IPS-15b (cell line): ENCODE data around the gene TAF5L.

Experiments
- H3K27me3 ChIP-seq: one replicate; pipeline ENCODE4 v1.6.1; 2013; ENCODE audit warnings: low read length; ENCODE audit not compliant: control insufficient read depth, insufficient read depth
- H3K36me3 ChIP-seq: one replicate; pipeline ENCODE4 v1.6.1; 2013; ENCODE audit warnings: low read length; ENCODE audit not compliant: control insufficient read depth, insufficient read depth
- H3K4me1 ChIP-seq: one replicate; pipeline ENCODE4 v1.6.1; 2013; ENCODE audit warnings: mild to moderate bottlenecking, low read length; ENCODE audit not compliant: control insufficient read depth, insufficient read depth
- H3K4me3 ChIP-seq: one replicate; pipeline ENCODE4 v1.5.1; 2013; ENCODE audit warnings: low read depth, low read length
- H3K9ac ChIP-seq: one replicate; pipeline ENCODE4 v1.6.1; 2013; ENCODE audit warnings: low read depth, mild to moderate bottlenecking, low read length
- H3K9me3 ChIP-seq: one replicate; pipeline ENCODE4 v1.6.1; 2013; ENCODE audit warnings: mild to moderate bottlenecking, low read length; ENCODE audit not compliant: control insufficient read depth, insufficient read depth

The TAF5L gene

GRCh38 chr1:229657993-229658755 lies 32.3 kb upstream of the TAF5L start:
- no peak overlapping the region for H3K4me3 ChIP-seq
- H3K4me1 ChIP-seq: no peaks in the 10 kb centered on the region
- H3K27me3 ChIP-seq: no peaks in the 10 kb centered on the region
- H3K9ac ChIP-seq: no peak overlapping the region
- no peaks in the 10 kb centered on the region for H3K36me3 ChIP-seq
- H3K9me3 ChIP-seq: no peaks in the 10 kb centered on the region

DNA sequence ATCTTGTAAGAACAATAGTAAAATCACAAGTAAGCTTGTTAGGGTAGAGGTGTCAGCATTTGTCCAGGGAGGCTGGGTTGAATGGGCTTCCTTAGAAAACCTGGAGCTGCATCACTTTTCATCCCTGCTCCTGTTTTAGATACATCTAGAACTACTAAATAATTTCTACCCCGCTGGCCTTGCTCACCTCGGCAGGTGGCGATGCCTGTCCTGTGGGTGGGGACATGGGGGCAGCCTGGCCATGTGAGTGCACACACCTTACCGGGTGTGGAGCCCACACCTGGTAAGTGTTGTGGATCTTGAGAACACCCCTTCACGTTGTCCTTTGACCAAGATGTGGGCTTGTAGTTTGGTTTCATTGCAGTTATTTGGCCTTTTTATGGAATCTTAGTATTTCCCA lies 29.9 kb upstream of the TAF5L start:
- H3K36me3 ChIP-seq: peaks cover 6% of the 10 kb centered on the region
- no peaks in the 10 kb centered on the region for H3K4me1 ChIP-seq
- no peak overlapping the region for H3K4me3 ChIP-seq
- H3K9me3 ChIP-seq: no peaks in the 10 kb centered on the region
- no peak overlapping the region for H3K9ac ChIP-seq
- H3K27me3 ChIP-seq: no peaks in the 10 kb centered on the region

DNA sequence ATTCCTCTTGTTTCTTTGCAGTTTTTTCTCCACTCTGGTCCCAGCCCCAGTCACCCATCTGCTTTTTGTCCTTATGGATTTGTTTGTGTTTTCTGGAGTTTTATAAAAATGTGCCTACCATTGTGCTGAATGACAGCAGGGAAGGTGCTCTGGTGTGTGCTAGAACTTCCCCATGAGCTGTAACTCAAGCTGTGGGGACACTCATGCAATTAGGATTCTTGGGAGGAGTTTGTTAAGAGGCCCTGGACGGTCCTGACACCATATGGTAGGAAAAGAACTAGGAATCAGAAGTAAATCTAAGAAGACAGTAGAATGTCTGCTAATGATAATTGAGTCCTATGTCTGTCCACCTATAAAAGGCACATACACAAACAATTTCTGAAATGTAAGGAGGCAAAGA lies 27.5 kb upstream of the TAF5L start:
- peaks cover 6% of the 10 kb centered on the region for H3K36me3 ChIP-seq
- no peak overlapping the region for H3K9ac ChIP-seq
- no peaks in the 10 kb centered on the region for H3K4me1 ChIP-seq

DNA sequence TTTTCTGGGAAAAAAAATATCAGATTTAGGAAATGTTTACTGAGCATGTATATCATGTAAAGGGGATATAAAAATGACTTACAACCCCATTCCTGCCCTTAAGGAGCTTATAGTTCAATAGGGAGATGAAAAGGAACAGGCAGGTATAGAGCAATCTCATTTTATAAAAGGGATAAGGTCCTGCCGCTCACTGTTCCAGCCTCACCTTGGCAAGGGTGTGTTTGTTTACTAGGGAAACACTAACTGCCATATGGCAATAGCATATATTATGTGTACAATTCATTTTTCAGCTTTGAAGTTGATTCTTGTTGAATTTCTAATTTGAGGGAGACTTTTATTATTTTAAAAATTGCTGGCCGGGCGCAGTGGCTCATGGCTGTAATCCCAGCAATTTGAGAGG lies 25.6 kb upstream of the TAF5L start:
- H3K4me1 ChIP-seq: no peaks in the 10 kb centered on the region
- no peaks in the 10 kb centered on the region for H3K27me3 ChIP-seq
- H3K9me3 ChIP-seq: no peaks in the 10 kb centered on the region
- H3K36me3 ChIP-seq: peaks cover 6% of the 10 kb centered on the region
- H3K9ac ChIP-seq: no peak overlapping the region
- H3K4me3 ChIP-seq: no peak overlapping the region

More for the DNA sequence above, 27.5 kb upstream of the TAF5L start:
- H3K4me3 ChIP-seq: no peak overlapping the region
- H3K9me3 ChIP-seq: no peaks in the 10 kb centered on the region
- H3K27me3 ChIP-seq: no peaks in the 10 kb centered on the region

- H3K9ac ChIP-seq: no peak overlapping the region
- peaks cover 8% of the 10 kb centered on the region for H3K36me3 ChIP-seq
- H3K9me3 ChIP-seq: no peaks in the 10 kb centered on the region
- H3K4me1 ChIP-seq: no peaks in the 10 kb centered on the region
- H3K4me3 ChIP-seq: no peak overlapping the region
- H3K27me3 ChIP-seq: no peaks in the 10 kb centered on the region
These were observed 24.1 kb upstream of the TAF5L start for GRCh38 chr1:229650045-229650444.

- H3K4me1 ChIP-seq: no peaks in the 10 kb centered on the region
- H3K36me3 ChIP-seq: peaks cover 12% of the 10 kb centered on the region
- H3K4me3 ChIP-seq: no peak overlapping the region
- no peaks in the 10 kb centered on the region for H3K9me3 ChIP-seq
- no peaks in the 10 kb centered on the region for H3K27me3 ChIP-seq
- no peak overlapping the region for H3K9ac ChIP-seq
These were observed 22.5 kb upstream of the TAF5L start for GRCh38 chr1:229648406-229648805.

DNA sequence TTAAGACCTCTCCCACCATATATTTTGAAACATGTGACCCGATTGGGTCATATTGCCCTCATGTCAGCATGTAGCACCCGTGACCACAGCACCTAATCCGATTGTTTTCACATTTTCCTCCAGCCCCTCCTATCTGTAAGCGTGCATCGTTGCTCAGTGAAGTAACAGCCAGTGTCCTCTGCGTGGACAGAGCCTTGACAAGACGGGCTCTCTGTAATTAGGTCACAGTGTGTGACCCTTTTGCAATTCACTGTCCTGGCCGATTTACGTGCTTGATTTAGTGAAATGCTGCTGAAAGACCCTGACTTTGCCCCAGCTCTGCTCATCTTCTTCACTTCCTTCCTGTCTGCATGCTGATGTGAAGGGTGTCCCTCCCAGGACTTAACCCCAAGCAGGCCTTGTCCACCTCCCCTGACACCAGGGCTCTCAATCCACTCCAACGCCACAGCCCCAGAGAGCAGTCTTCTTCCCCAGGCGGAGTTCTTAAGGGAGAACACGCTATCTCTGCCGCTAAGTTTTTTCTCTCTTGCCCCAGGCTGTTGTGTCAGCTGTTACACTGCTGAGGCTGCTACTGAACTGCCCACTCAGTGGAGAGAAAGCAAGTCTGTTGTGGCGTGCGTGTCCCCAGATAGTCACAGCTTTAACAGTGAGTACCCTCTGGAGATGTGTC lies 19.5 kb upstream of the TAF5L start:
- Histone ChIP-seq H3K4me3 (no peak overlapping the region), H3K4me1 (no peaks in the 10 kb centered on the region), H3K9ac (no peak overlapping the region), H3K36me3 (peaks cover 9% of the 10 kb centered on the region), H3K27me3 (no peaks in the 10 kb centered on the region), H3K9me3 (no peaks in the 10 kb centered on the region)

DNA sequence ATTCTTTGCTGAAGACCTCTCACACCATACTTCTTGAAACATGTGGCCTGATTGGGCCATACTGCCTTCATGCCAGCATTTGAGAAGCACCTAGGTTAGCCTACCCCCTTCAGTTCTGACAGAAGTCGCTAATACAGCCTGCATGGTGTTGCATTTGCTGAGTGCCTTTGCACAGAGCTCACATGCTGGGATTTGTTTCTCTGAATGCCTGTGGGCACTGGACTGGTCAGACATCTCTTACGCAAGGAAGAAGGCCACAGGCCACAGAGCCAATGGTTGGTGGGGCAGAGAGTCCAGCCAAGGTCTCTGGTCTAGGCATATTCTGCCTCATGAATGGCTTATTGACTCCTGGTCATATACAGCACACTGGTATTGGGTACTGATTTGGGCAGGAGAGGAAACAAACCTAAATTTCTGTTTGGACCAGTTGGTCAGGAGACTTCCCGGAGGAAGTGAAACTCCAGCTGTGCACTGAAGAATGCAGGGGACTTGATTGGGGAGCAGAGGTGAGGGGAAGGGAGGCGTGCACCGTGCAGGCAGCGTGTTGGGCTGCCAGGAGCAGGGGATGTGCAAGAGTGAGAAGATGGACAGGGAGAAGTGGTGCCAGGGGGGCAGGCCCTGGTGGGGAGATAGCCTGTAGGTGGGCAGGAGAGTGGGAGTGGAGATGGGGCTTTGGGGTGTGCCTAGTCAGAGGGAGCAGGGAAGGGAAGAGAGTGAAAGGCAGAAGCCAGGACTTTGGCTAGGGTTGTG lies 18.2 kb upstream of the TAF5L start:
- Histone ChIP-seq H3K9ac (no peak overlapping the region), H3K27me3 (no peaks in the 10 kb centered on the region), H3K36me3 (peaks cover 9% of the 10 kb centered on the region), H3K9me3 (no peaks in the 10 kb centered on the region), H3K4me3 (no peak overlapping the region), H3K4me1 (no peaks in the 10 kb centered on the region)

- no peak overlapping the region for H3K4me3 ChIP-seq
- no peaks in the 10 kb centered on the region for H3K27me3 ChIP-seq
- H3K4me1 ChIP-seq: no peaks in the 10 kb centered on the region
- peaks cover 9% of the 10 kb centered on the region for H3K36me3 ChIP-seq
- H3K9ac ChIP-seq: no peak overlapping the region
- no peaks in the 10 kb centered on the region for H3K9me3 ChIP-seq
These were observed 17.0 kb upstream of the TAF5L start for GRCh38 chr1:229642970-229643369.

DNA sequence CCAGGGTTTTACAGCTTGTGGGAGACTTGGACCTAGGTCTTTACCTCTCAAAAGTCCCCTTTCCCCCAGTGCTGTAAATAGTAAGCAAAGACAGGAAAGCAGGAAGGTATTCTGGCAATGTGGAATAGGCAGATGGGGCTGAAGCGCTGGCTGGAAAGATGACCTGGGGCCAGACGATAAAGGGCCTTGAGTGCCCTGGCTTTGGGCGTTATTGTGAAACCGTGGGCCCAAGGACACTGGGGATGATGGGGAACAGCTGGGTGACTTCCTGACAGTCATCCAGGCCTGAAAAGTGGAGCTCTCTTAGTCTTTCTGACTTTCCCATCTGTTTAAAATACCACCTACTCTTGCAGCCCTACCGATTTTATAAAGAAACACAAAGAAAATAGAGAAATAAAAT lies 16.5 kb upstream of the TAF5L start:
- no peaks in the 10 kb centered on the region for H3K4me1 ChIP-seq
- peaks cover 9% of the 10 kb centered on the region for H3K36me3 ChIP-seq
- H3K27me3 ChIP-seq: no peaks in the 10 kb centered on the region
- no peak overlapping the region for H3K9ac ChIP-seq
- no peaks in the 10 kb centered on the region for H3K9me3 ChIP-seq
- no peak overlapping the region for H3K4me3 ChIP-seq

DNA sequence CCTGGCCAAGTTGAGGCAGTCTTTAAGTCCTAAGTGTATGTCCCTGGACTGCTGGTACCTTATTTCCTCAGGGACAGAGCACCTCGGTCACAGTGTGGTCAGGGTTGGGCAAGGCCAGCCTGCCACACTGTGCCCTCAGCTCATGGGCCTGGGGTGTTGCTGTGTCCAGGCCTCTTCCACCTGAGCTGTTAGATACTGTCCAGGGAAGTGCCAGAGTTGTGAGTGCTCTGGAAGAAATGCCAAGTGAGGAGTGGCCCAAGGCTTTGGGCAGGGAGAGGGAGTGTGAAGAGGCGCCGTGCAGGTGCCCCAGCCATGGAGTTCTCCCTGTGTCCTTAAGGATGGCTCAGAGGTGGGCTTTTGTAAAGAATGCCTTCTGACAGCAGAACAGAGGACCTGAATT lies 15.4 kb upstream of the TAF5L start:
- Histone ChIP-seq H3K9ac (no peak overlapping the region), H3K9me3 (no peaks in the 10 kb centered on the region), H3K36me3 (peaks cover 8% of the 10 kb centered on the region), H3K4me3 (no peak overlapping the region), H3K27me3 (no peaks in the 10 kb centered on the region), H3K4me1 (no peaks in the 10 kb centered on the region)

DNA sequence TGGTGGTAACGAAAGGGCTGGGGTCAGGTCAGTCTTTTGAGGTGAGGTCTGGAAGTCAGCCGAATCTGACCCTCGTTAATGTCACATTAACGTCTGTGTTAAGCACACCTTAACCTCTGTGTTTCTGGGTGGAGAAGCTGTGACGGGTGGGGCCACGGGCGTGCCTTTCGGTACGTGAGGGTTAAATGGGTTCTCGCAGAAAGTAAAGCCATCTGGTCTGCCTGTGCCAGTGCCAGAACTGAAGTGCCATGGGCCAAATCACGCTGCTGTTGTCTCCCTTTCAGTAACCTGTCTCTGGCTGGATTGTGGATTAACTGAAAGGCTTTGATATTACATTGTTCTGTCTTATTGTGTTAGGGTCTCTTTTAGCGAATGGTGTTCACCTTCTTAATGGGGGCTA lies 14.5 kb upstream of the TAF5L start:
- H3K9me3 ChIP-seq: no peaks in the 10 kb centered on the region
- H3K27me3 ChIP-seq: no peaks in the 10 kb centered on the region
- H3K4me1 ChIP-seq: no peaks in the 10 kb centered on the region
- H3K4me3 ChIP-seq: no peak overlapping the region
- no peak overlapping the region for H3K9ac ChIP-seq
- peaks cover 14% of the 10 kb centered on the region for H3K36me3 ChIP-seq
